ENCODE data around the gene RABGEF1.
"Not testable (repeated sequence)": the region's sequence is repeated elsewhere in the genome, so short reads cannot be mapped to it uniquely, and the experiment has no call there.

The RABGEF1 gene

GRCh38 chr7:66740302-66740979 is at the start of gene RABGEF1:
RABGEF1 (plus strand) TSS chr7:66740733; CDS start chr7:66771900, 31,167 bp downstream.
- peak; percentile 96 for DNase-seq (ENCODE audit: low spot score)

- no peak for DNase-seq (ENCODE audit: low spot score)
These were observed 47.2 kb upstream of the RABGEF1 start for GRCh38 chr7:66693331-66693730.

- no peak for DNase-seq (ENCODE audit: low spot score)
These were observed 46.2 kb upstream of the RABGEF1 start for GRCh38 chr7:66694286-66694685.

- DNase-seq (ENCODE audit: low spot score) = not testable (repeated sequence)
These were observed 45.1 kb upstream of the RABGEF1 start for GRCh38 chr7:66695417-66695816.

- not testable (repeated sequence) for DNase-seq (ENCODE audit: low spot score)
These were observed 44.4 kb upstream of the RABGEF1 start for GRCh38 chr7:66696134-66696533.

- no peak for DNase-seq (ENCODE audit: low spot score)
These were observed 43.8 kb upstream of the RABGEF1 start for GRCh38 chr7:66696774-66697191.

- DNase-seq (ENCODE audit: low spot score) = peak; percentile 47
These were observed 42.8 kb upstream of the RABGEF1 start for GRCh38 chr7:66697449-66698438.

GRCh38 chr7:66698652-66699205 is 41.8 kb upstream of the RABGEF1 start:
- no peak for DNase-seq (ENCODE audit: low spot score)

GRCh38 chr7:66699998-66700397 is 40.5 kb upstream of the RABGEF1 start:
- no peak for DNase-seq (ENCODE audit: low spot score)

- DNase-seq (ENCODE audit: low spot score) = no peak
These were observed 39.9 kb upstream of the RABGEF1 start for GRCh38 chr7:66700633-66701131.

GRCh38 chr7:66707825-66708224 is 32.7 kb upstream of the RABGEF1 start:
- no peak for DNase-seq (ENCODE audit: low spot score)

- DNase-seq (ENCODE audit: low spot score) = not testable (repeated sequence)
These were observed 29.8 kb upstream of the RABGEF1 start for GRCh38 chr7:66710752-66711151.

GRCh38 chr7:66713687-66714086 is 26.8 kb upstream of the RABGEF1 start:
- no peak for DNase-seq (ENCODE audit: low spot score)

- not testable (repeated sequence) for DNase-seq (ENCODE audit: low spot score)
These were observed 23.9 kb upstream of the RABGEF1 start for GRCh38 chr7:66716634-66717033.

- no peak for DNase-seq (ENCODE audit: low spot score)
These were observed 20.0 kb upstream of the RABGEF1 start for GRCh38 chr7:66720561-66720960.

- no peak for DNase-seq (ENCODE audit: low spot score)
These were observed 14.7 kb upstream of the RABGEF1 start for GRCh38 chr7:66725843-66726242.

GRCh38 chr7:66727058-66727457 is 13.5 kb upstream of the RABGEF1 start:
- DNase-seq (ENCODE audit: low spot score) = no peak

GRCh38 chr7:66728571-66728970 is 12.0 kb upstream of the RABGEF1 start:
- no peak for DNase-seq (ENCODE audit: low spot score)

- DNase-seq (ENCODE audit: low spot score) = no peak
These were observed 11.3 kb upstream of the RABGEF1 start for GRCh38 chr7:66729274-66729673.

- no peak for DNase-seq (ENCODE audit: low spot score)
These were observed 8.5 kb upstream of the RABGEF1 start for GRCh38 chr7:66731986-66732385.

GRCh38 chr7:66732439-66732838 is 8.1 kb upstream of the RABGEF1 start:
- DNase-seq (ENCODE audit: low spot score) = no peak

GRCh38 chr7:66734006-66734405 is 6.5 kb upstream of the RABGEF1 start:
- DNase-seq (ENCODE audit: low spot score) = no peak

Measured in kidney tubule cell (primary cell).